Activated CD4-positive, alpha-beta T cell treated with anti-CD3 and anti-CD28 coated beads for 24 hours (primary cell): ENCODE data around the gene GRK5.

Experiments
- DNase-seq, 2 donors: peaks; one replicate each; pipeline ENCODE4 v3.0.0-alpha.2; 2020; ENCODE audit warnings: low read depth in 2 of 2

Gene GRK5

DNA sequence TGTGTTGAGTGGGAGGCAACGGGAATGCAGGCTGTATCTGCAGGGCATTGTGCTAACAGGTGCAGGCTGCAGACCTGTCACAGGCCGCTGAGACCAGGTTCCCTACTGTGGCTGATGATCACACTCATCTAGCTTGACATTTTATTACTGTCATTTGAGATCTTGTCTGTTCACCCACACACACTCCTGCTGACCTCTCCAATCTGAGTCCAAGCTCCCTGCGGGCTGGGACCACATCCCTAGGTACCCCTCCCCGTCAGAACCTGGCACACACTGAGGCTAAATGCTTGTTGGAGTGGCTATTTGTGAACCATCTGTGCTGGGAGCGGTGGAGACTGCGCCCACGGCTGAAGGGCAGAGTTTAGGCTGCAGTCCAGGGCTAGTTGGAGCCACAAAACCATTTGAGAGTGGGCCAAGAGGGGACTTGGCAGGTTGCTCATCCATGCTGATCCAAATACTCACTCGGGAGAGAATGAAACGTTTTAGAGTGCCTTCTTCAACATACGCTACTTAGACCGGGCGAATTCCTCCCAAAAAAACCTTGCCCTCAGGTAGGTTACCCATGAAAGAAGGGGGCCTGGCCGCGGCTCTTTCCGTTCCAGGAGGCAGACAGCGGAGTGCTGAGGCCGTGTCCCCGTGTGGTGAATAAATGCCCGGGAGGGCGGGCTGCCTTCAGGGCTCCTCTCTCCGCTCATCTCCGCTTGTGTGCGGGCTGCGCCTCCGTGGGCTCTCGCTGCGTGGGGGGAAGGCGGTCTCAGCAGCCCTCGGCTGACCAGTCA, 170.8 kb downstream of the GRK5 start:
- DNase-seq: no peak

DNA sequence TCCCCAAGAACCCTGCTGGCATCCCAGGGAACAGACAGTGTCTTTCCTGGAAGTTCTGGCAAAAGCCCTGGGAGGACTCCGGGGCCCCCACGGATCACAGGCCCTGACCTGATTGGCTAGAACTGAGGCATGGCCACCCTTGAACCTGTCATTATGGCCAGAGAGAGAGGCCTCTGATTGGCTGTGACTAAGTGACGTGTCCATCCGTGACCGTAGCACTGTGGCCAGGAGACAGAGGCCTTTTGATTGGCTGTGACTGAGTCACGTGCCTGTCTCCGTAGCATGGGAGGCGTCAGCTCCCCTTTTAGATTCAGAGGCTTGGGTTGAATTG, 171.3 kb downstream of the GRK5 start:
- DNase-seq: no peak

DNA sequence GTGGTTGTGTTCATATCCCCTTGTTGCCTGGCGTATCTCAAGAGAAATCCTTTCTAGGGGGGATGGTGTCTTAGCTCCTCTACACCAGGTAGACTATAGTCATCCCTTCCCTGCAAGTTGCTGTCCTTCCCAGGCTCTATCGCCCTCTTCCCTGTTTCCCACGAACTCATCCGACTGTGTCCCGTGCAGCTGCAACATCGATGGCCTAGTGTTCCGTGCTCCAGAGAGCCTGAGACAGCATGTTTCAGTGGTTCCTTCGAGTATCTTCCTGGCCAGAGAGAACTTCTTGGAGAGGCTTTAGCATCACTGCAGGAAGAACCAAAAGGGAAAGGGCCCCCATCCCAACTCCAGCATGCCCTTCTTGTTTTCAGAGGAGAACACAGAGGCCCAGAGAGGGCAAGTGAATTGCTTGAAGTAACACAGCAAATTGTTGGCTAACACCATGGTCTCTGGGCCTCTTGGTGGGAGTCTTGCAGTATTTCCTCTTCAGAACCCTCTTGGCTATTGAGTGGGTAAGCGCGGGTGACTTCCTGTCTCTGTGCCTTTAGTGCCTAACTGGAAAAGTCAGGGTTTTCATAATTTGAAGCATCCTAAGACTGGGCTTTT, 172.2 kb downstream of the GRK5 start:
- no peak for DNase-seq

DNA sequence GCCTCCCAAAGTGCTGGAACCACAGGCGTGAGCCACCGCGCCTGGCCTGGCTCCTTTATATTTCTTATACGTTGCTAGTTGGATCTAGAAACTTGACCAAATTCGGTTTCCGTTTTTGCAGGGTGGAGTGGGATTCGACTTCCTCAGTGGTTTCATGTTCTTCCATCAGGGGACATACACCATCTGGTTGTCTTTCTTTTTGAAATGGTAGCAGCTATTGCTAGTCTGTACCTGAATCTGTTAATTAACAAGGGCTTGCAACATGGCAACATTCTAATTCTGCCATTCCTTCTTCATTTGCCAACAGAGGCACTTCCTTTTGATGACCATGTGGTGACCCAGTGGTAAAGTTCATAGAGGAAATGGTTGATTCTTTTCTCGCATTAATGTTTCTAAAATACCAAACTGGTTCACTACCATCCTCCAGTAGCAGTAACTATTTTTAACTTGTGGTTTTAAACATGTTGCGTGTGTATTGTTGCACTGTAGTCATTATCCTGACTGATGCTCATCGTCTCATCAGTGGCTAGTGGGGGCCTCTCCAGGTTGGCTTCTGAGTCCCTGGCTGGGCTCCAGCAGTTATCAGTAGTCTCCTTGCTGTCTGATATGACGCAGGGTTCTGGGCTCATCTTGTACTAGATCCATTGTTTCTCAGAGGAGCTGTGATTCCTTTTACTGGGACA, 175.9 kb downstream of the GRK5 start:
- DNase-seq: no peak

DNA sequence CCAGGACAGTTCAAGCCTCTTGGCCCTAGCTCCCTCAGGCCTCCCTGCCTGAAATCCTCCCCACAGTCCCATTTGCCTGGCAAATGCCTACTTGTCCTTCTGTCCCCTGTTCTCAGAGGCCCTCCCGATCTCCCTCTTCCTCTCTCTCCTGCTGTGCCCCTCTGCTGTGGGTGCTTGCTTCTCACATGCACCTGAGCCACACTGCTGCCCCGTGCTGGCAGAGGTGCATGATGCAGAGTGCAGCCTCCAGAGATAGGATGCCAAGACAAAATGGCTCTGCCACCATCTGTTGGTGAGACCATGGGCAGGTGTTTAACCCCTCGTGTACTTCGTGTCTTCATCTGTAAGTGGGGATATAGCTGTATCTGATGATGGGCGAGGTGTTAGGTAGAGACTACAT, 176.8 kb downstream of the GRK5 start:
- no peak for DNase-seq

- no peak for DNase-seq
Observed at GRCh38 chr10:119386666-119387065, 179.3 kb downstream of the GRK5 start.

DNA sequence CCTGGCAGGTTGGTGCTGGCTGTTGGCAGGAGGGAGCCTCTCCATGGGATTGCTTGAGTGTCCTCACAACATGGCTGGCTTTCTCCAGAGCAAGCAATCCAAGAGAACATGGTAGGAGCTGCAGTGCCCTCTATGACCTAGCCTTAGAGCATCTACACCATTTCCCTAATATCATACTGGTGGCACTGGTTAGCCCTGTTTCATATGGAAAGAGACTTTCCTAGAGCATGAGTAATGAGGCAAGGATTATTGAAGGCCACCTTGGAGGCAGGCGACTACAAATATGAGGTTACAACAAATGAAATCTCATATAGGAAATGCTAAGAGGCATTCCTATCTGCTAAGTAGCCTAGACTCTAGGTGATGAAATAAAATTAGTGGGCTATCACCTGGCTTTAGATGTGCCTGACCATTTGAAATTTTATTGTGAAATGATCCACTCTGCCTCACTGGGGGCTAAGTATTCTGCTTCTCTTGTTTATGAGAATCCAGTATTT, 181.5 kb downstream of the GRK5 start:
- DNase-seq: no peak

GRCh38 chr10:119391440-119392251, 184.3 kb downstream of the GRK5 start:
- no peak for DNase-seq

GRCh38 chr10:119393019-119393418, 185.6 kb downstream of the GRK5 start:
- no peak for DNase-seq

DNA sequence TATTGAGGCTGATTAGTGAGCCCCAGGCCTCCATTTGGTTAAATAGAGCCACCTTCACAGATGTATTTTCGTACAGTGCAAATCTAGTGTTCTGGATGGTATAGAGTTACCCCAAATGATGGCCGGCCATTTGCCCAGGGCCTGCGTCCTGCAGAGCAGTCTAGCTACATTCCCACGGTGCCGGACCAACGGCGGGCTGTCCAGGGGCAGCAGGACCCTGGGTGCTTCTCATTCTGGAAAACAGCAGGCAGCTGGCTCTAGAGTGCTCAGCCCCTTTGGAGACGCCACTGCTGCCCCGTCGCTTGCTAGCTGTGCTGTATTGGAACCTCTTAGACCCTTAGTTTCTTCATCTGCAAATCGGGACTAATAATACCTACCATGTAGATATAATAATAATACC, 186.1 kb downstream of the GRK5 start:
- no peak for DNase-seq

DNA sequence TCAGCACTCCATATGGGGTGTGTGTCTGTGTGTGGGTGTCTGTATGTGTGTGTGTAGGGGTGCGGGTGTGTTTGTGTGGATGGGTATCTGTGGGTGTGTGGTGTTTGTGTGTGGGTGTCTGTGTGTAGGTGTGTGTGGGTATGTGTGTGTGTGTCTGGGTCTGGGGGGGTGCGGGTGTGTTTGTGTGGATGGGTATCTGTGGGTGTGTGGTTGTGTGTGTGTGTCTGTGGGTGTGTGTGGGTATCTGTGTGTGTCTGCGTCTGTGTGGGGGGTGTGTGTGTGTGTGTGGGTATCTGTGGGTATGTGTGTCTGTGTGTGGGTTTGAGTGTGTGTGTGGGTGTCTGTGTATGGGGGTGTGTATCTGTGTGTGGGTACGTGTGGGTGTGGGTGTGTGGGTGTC, 186.5 kb downstream of the GRK5 start:
- no peak for DNase-seq

GRCh38 chr10:119394657-119395279, 187.4 kb downstream of the GRK5 start:
- DNase-seq: no peak

DNA sequence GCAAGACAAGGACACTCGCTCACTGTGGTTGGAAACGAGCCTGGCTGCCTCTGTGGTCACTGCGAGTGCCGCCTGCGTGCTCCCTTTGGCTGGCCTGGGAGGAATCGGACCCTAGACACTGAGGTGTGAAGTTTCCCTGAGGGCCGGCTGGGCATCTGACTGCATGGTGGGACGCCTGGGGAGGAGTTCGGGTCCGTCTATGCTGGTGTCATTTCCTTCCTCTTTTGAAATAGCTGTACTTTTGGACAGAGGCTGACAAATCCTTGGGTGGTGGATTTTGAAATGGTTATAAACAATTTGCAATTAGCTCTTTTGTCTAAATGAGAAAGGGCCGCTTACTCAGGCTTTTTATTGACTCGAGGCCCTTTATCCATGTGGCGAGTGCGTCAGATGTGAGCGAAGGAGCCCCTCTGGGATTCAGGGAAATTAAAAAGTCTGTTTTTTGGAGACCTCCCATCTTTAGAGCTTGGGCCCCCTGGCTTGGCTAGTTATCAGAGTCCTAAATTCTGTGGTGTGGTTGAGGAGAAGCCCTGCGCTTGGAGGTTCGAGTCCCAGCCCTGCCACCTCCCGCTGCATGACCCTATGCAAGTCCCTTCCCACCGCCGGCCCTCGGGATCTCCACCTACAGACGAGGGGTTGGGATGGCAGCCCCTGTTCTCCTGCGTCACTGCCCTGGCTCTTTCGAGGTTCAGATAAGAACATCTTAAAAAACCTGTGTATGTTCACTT, 188.1 kb downstream of the GRK5 start:
- DNase-seq: no peak

DNA sequence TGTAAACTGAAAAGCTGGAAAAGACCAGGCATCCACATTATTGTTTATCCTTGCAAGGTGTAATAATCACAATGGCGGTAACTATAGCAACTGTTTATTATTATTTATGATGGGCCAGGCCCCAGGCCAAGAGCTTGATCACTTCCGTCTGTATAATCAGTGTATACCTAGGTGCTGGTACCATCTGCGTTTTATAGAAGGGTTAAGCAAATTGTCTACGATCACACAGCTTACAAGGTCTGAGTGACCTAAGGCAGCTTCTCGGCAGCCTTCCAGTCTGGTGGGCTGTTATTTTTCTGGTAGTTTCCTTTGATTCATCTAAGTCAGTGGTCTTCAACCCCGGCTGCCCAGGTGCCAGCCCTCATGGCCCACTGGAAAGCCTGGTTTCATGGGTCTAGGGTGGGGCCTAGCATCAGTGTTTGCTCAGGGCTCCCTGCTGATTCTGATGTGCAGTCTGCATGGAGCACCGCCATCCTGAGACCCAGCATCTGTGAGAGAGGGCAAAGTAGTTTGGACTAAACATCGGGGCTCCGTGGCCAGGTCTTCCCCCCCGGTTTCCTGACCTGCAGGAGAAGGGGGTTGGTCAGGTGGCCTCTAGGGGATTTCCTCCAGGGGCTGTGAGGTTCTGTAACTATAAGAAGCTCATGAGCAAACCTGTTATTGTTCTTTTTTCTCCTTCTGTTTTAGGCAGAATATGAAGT, 188.8 kb downstream of the GRK5 start:
- no peak for DNase-seq

GRCh38 chr10:119396709-119397071, 189.3 kb downstream of the GRK5 start:
- DNase-seq: no peak

GRCh38 chr10:119397416-119397815, 190.0 kb downstream of the GRK5 start:
- no peak for DNase-seq

- DNase-seq: no peak
Observed at GRCh38 chr10:119398996-119399395, 191.6 kb downstream of the GRK5 start.

DNA sequence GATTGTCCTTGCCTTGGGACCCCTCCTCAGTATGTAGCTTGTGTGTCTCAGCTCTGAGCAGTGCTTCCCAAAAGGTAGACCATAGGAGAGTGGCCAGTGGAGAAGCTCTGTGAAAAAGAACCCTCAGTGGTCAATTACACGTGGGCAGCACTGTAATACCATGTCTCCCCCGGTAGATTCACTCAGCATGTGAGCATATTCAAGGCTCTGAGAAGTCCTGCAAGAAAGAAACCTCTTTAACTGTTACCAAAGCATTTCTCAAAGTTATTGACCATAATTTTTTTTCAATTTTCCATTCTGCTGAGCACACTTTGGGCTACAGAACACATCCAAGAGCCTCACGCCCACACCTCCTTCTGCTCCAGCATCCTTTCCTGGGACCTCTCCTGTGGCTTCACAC, 192.1 kb downstream of the GRK5 start:
- DNase-seq: no peak

DNA sequence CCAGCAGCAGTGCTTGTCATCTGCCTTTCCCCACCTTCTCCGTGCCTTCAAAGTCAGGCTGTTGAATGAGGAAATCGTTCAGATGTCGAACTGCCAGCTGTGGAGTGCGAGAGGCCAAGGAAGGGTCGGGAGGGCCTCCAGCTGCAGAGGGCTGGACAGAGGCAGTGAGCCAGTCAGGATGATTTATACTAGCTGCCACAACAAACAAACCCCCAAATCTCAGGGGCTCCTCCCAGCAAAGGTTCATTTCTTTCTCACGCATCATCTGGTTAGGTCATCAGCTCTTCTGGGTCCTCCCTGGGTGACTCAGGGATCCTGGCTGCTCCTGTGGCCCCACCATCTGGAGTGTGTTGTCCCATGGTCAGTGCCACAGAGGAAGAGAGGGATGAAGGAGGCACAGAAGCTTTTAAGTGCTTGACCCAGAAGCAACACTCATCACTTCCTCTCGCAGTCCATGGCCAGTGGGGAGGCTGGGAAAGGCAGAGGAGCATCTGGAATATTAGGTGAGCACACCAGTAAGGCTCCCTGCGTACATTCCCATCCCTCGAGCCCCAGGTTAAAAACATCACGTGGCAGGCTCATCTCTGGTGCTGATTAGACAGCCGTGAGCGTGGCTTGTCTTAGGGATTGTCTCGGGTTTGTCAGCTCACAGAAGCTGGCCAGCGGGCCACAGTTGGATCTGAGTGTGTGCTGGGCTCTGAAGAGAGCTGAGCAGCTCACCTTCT, 194.5 kb downstream of the GRK5 start:
- no peak for DNase-seq

- no peak for DNase-seq
Observed at GRCh38 chr10:119403921-119404320, 196.6 kb downstream of the GRK5 start.
